ENCODE data around the gene SLC51A. TPM values are rescaled to one million over a fixed set of nuclear protein-coding genes. Genes with fewer than 3 reads are reported as not detected.
"Not testable (repeated sequence)": the region's sequence is repeated elsewhere in the genome, so short reads cannot be mapped to it uniquely, and the experiment has no call there.

Gene SLC51A
- total RNA-seq, 1 experiment from 2014 or later, result not detected

DNA sequence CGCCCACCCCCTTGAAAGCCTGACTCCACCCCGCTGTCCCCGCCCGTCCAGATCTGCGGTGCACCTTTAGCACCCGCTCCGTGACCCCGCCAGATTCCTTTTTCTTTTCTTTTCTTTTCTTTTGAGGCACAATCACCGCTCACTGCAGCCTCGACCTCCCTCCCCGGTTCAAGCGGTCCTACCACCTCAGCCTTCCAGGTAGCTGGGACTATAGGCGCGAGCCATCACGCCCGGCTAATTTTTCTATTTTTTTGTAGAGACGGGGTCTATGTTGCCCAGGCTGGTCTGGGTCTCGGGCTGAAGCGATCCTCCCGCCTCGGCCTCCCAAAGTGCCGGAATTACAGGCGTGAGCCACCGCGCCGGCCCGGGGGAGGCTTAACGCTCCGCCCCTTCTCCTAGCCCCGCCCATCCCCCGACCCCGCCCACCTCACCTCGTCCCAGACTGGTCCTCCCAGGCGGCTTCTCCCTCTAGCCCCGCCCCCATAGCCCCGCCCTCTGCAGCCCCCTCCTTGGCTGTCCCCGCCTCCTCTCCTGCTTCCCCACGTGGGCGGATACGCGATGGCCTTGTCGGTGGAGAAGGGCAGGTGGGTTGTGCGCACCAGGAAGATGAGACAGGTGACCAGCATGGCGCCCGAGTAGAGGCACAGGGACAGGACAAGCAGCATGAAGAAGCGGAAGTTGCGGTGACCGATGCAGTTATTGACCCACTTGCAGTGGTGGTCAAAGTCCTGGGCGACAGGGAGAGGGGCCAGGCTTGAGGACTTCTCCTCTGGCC, 8.3 kb upstream of the SLC51A start:
- DNase-seq, result peak; percentile 41
- H3K4me3 ChIP-seq, result peak overlapping the region; percentile 29; the same call in 1 of the 2 replicates
- no peaks in the 10 kb centered on the region for H3K27me3 ChIP-seq
- H3K36me3 ChIP-seq, result no peaks in the 10 kb centered on the region
- H3K9me3 ChIP-seq, result peaks cover 7% of the 10 kb centered on the region; the same call in 1 of the 2 replicates

DNA sequence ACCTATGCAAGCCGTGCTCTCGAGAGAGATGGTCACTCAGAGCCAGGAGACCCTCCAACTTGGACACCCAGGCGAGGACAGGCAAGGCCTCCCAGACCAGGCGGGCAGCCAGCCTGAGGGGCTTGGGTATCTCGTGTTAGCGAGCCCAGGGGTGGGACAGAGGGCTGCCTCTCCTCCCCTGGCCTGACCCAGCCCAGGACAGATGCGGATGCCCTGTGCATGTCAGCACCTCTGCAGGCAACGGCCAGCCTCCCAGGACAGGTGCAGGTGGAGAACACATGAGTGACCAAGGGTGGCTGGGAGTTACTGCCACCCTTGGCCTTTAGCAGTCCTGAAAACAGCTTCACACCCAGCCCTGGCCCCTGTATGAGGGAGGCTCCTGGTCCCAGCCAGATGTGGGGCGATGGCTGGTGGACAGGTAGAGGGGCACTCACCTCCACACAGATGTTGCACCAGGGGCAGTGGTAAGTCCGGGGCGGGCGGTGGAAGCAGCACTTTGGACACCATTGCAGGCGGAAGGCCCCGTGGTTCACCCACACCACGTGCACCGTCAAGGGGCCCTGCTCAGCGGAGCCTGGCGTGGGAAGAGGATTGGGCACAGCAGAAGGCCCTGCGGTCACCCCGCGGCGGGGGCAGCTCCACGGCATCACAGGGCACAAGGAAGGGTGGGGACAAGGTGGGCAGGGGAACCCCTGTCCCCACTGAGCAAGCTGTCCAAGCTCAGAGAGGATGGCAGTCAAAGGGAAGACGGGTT, 7.2 kb upstream of the SLC51A start:
- Histone ChIP-seq H3K27me3 (no peaks in the 10 kb centered on the region), H3K36me3 (no peaks in the 10 kb centered on the region), H3K4me3 (no peak overlapping the region), H3K9me3 (peaks cover 7% of the 10 kb centered on the region; the same call in 1 of the 2 replicates)
- no peak for DNase-seq

DNA sequence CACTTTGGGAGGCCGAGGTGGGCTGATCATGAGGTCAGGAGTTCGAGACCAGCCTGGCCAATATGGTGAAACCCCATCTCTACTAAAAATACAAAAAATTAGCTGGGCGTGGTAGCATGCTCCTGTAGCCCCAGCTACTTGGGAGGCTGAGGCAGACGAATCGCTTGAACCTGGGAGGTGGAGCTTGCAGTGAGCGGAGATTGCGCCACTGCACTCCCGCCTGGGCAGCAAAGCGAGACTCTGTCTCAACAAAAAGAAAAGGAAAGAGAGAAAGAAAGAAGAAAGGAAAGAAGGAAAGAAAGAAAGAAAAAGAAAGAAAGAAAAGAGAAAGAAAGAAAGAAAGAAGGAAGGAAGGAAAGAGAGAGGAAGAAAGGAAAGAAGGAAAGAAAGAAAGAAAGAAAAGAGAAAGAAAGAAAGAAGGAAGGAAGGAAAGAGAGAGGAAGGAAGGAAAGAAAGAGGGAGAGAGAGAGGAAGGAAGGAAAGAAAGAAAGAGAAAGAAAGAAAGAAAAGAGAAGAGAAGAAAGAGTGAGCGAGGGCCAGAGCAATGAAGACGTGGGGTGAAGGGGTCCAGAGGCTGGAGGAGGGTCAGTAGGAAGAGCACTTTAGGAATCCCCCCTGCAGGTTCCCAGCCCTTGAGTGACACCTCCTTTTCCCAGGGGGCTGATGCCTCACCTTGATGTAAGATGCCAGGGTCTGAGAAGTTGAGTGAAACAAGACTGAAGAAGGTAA, 6.2 kb upstream of the SLC51A start:
- H3K4me3 ChIP-seq, H3K27me3 ChIP-seq, H3K9me3 ChIP-seq, H3K36me3 ChIP-seq, DNase-seq: not testable (repeated sequence)

DNA sequence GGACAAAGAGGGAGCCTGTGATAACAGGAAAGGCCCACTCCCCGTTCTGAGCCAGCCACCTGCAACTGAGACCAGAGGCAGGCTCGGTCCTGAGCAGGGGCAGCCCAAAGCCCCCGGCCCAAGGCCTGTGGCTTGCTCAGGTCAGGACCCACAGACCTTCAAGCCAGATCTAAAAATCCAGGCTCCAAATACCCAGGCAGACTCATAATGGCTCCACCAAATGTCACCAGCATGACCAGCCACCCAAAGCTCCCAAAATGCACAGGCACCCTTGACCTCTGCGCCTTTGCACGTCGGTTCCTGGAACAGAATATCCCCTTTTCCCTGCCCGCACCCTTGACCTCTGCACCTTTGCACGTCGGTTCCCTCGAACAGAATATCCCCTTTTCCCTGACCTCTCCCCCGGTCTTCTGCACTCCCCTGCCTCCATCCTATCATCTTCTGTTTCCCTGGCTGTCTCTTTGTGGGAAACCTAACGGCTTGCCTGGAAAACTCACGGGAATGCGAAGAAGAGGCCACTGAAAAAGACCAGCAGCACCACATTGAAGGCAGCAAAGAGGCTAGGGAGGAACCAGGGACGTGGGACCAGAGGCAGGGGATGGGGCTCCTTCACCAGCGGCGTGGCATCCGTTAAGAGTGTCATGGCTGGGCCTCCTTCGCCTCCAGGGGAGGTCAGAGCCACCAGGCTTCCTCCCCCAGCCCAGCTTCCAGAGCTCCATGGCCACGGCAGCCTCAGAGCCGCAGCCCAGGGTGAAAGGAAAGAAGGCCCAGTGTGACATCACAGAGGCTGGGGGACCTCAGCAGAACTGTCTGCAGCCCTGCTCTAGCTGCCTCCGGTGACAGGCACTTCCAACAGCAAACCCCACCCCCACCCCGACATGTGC, 5.4 kb upstream of the SLC51A start, which contains the start of gene ZDHHC19:
TSS of gene ZDHHC19 (minus strand) at position 728 of the 884 bp plus-strand sequence. CDS start at position 643, 85 bp downstream.
- Histone ChIP-seq H3K9me3 (no peaks in the 10 kb centered on the region), H3K4me3 (no peak within 1 kb of the TSS), H3K36me3 (no peaks in the 10 kb centered on the region), H3K27me3 (no peaks in the 10 kb centered on the region)
- no peak for DNase-seq

DNA sequence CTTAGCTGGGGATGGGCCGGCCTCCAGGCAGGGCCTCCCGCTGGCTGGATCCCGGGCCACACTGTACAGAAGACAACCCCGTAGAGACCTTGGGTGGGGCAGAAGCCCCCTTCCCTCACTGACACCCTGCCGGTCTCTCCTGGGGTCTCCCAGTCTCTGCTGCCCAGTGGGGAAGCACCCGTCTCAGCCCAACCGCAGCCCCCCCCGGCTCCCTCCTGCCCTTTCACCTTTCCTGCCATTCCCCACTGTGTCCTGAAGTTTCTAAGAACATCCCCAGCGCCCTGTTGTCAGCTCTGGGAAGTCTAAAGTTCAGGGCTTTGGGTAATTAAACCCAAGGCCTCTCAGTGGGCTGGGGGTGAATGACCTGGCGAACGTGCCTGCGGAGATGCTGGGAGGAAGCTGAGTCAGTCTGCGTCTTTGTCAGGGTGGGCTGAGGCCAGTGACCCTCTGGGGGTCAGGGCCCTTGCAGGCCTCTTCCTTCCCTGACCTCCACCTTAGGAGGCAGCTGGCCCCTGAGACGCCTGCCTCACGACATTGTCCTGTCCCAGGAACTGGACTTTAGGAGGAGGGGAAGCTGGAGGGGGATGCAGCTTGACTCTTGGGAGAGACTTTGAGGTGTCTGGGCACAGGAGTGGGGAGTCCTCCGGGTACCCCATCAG, 1.4 kb upstream of the SLC51A start:
- H3K27me3 ChIP-seq, result no peaks in the 10 kb centered on the region
- H3K36me3 ChIP-seq, result no peaks in the 10 kb centered on the region
- H3K9me3 ChIP-seq, result no peaks in the 10 kb centered on the region
- no peak for DNase-seq
- no peak overlapping the region for H3K4me3 ChIP-seq

DNA sequence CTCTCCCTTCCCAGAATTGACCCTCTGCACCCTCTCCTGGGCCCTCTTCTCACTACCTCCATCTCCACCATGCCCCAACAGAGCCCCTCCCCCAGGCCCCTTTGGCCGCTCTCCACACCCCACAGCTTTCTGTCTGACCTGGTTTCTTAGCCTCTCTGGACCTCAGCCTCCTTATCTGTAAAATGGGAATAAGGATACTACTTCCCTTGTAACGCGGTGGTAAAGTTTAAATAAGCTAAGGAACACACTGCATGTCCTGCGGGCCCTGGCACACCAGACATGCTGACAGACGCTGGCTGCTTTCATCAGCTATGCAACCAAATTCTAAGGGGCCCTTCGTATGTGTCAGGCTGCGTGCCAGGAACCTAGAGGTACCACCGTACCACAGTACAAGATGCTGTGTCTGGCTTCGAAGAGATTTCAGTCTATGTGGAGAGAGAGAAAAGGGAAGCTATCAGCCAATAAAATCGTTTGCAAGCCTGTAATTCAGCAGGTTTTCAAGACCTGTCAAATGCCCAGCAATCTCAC, 777 bp upstream of the SLC51A start:
- no peak for DNase-seq
- Histone ChIP-seq H3K36me3 (no peaks in the 10 kb centered on the region), H3K9me3 (no peaks in the 10 kb centered on the region), H3K27me3 (no peaks in the 10 kb centered on the region), H3K4me3 (no peak overlapping the region)

DNA sequence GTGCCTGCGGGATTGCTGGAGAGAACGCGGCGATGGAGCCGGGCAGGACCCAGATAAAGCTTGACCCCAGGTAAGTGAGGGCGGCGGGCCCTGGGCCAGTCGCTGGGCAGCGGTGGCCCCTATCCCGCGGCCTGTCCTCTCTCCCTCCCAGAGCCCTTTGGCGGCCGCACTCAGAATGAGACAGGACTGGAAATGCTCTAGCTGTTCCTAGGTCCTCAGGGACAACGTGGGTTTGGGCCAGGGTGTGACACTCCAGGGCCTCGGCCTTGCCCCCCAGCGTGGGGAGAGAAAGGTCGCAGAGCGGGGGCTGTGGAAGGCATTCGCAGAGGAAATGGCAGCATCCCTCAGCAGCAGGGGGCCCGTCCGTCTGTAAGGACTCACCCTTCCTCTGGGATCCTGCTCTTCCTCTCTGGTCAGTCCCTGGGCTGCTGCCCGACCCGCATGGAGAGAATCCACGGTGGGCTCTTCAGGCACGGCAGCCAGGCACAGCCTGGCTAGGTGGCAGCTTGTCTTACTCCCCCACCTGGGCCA, 412 bp downstream of the SLC51A start:
- no peaks in the 10 kb centered on the region for H3K36me3 ChIP-seq
- H3K4me3 ChIP-seq, result no peak overlapping the region
- no peaks in the 10 kb centered on the region for H3K9me3 ChIP-seq
- H3K27me3 ChIP-seq, result no peaks in the 10 kb centered on the region
- DNase-seq, result no peak

DNA sequence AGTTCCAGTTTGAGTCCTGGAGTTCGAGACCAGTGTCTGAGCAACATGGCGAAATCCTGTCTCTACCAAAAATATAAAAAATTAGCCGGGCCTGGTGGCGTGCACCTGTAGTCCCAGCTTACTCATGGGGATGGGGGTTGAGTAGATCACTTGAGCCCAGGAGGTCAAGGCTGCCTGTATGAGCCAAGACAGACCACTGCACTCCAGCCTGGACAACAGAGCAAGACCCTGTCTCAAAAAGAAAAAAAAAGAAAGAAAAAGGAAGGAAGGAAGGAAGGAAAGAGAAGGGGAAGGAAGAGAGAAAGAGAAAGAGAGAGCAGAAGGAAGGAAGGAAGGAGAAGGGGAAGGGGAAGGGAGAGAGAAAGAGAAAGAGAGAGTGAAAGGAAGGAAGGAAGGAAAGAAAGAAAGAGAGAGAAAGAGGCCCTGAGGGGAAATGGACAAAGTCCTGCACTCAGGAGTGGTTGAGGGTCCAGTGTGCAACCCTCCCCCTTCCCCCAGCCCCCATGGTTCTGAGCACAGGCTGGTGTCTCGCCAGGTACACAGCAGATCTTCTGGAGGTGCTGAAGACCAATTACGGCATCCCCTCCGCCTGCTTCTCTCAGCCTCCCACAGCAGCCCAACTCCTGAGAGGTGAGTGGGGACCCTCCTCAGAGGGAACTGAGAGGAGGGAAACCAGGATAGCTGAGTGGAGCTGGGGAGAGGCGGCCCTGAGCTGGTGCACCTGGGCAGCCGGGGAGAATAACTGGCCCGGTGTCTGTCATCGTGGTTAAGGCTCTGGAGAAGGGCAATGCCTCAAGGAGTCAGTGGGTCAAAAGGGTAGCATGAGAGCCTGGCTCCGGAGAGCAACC, 1.2 kb downstream of the SLC51A start:
- no peak for DNase-seq
- H3K4me3 ChIP-seq, result no peak overlapping the region
- H3K9me3 ChIP-seq, result no peaks in the 10 kb centered on the region
- no peaks in the 10 kb centered on the region for H3K27me3 ChIP-seq
- H3K36me3 ChIP-seq, result no peaks in the 10 kb centered on the region

DNA sequence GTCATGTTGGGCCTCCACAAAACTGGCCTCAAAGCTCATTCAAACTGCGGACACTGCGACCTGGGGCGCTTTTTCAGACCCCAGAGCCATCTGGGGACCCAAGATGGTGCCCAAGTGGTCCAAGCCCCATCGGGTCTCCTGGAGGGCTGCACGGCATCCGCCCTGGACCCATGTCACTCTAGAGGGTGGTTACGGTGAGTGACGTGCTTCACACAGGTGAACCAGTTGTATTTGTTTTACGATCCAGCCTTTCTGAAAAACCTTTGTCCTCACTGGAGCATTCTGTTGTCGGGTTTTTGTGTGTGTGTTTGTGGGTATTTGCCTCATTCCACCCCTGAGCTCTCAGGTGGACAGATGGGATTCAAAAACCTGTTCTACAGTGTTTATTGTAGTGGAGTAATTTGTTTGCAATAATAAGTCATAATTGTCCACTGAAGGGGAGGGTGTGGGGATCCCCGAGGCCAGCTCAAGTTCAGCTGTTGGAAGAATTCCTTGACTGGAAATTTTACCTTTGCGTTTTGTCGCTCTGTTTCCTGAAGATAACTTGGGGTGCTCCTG, 1.9 kb downstream of the SLC51A start:
- DNase-seq, result no peak
- H3K27me3 ChIP-seq, result no peaks in the 10 kb centered on the region
- H3K36me3 ChIP-seq, result no peaks in the 10 kb centered on the region
- H3K9me3 ChIP-seq, result no peaks in the 10 kb centered on the region
- no peak overlapping the region for H3K4me3 ChIP-seq

DNA sequence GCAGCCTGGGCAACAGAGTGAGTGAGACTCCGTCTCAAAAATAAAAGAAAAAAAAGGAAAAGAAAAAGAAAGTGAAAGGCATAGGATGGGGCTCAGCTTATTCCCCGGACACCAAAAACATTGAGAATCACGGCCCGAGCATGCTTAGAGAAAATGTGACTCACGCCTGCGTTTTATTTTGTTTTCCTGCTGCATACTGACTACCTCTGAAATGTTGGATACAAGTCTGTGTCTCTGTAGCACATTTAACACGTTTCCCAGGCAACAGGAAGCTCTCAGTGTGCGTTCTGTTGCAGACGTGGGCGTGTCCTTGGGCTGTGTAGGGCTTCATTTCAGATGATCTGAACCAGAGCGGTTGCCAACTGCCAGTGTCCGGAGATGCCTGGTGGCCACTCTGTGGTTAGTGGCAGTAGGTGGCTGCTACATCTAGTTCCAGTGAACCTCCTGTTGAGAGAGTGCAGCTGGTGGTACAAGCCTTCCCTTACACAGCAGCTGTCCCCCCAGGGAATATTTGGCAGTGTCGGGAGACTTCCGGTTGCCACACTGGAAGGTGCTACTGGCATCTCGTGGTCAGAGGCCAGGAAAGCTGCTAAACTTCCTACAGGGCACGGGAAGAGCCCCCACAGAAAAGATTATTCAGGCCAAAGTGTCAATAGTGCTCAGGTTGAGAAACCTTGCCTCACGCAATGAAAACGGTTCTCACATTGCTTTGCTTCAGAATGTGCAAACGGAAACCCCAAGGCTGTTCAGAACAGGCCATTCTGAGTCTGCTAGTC, 3.0 kb downstream of the SLC51A start:
- Histone ChIP-seq H3K9me3 (no peaks in the 10 kb centered on the region), H3K27me3 (no peaks in the 10 kb centered on the region), H3K36me3 (no peaks in the 10 kb centered on the region), H3K4me3 (peak overlapping the region; percentile 8; the same call in 1 of the 2 replicates)
- DNase-seq, result peak; percentile 84

DNA sequence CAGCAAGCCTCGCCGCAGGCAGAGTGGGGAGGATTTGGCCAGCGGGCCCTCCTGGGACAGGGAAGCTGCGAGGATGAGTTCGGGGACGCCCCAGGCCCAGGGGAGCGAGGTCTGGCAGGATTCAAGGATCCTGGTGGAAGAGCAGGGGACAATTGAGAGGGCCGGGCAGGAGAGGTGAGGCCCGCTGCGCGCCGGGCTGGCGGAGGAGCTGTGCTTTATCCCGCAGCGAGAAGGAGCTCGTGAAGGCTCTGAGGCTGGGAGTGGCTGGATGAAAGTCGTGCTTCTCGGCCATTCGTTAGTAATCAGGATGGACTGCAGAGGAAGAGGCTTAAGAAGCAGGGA, 3.6 kb downstream of the SLC51A start:
- Histone ChIP-seq H3K9me3 (no peaks in the 10 kb centered on the region), H3K27me3 (no peaks in the 10 kb centered on the region), H3K36me3 (no peaks in the 10 kb centered on the region), H3K4me3 (no peak overlapping the region)
- DNase-seq, result no peak

DNA sequence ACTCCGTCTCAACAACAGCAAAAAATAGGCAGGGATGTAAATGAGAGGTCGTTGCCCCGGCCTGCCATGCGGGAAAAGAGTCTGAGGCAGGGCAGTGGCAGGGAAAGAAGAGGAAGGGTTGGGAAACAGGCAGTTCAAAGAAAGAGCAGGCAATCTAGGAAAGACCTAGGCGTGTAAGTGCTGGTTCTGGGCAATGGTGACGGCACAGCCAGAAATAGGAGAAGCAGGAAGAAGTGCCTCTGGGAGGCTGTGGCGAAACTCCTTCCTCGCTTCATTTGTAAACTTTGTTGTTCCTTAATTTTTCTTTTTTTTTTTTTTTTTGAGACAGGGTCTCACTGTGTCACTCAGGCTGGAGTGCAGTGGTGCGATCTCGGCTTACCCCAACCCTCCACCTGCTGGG, 4.3 kb downstream of the SLC51A start:
- DNase-seq, result no peak
- no peaks in the 10 kb centered on the region for H3K27me3 ChIP-seq
- no peaks in the 10 kb centered on the region for H3K36me3 ChIP-seq
- no peak overlapping the region for H3K4me3 ChIP-seq
- H3K9me3 ChIP-seq, result no peaks in the 10 kb centered on the region

DNA sequence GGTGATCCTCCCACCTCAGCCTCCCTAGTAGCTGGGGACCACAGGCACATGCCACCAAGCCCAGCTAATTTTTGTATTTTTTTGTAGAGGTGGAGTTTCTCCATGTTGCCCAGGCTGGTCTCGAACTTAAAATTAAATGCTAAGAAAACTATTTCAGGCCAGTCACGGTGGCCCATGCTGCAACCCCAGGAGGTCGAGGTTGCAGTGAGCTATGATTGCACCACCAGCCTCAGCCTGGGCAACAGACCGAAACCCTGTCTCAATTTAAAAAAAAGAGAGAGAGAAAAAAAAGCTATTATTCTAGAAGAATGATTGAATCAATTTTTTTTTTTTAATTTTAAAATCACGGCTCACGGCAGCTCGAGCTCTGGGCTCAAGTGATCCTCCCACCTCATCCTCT, 4.7 kb downstream of the SLC51A start:
- Histone ChIP-seq H3K36me3 (no peaks in the 10 kb centered on the region), H3K9me3 (no peaks in the 10 kb centered on the region), H3K27me3 (no peaks in the 10 kb centered on the region), H3K4me3 (no peak overlapping the region)
- no peak for DNase-seq

Data from MG63 (cell line).